AG08395 (cell line): ENCODE data around the gene OR2K2.
A peak's percentile ranks its signal among the peaks of the same experiment; 100 is the strongest.
"Not testable (repeated sequence)": the region's sequence is repeated elsewhere in the genome, so short reads cannot be mapped to it uniquely, and the experiment has no call there.

Source experiments
- DNase-seq: peaks from one replicate; pipeline ENCODE4 v3.0.0; 2012; ENCODE audit warnings: mixed read lengths, low spot score

The OR2K2 gene

DNA sequence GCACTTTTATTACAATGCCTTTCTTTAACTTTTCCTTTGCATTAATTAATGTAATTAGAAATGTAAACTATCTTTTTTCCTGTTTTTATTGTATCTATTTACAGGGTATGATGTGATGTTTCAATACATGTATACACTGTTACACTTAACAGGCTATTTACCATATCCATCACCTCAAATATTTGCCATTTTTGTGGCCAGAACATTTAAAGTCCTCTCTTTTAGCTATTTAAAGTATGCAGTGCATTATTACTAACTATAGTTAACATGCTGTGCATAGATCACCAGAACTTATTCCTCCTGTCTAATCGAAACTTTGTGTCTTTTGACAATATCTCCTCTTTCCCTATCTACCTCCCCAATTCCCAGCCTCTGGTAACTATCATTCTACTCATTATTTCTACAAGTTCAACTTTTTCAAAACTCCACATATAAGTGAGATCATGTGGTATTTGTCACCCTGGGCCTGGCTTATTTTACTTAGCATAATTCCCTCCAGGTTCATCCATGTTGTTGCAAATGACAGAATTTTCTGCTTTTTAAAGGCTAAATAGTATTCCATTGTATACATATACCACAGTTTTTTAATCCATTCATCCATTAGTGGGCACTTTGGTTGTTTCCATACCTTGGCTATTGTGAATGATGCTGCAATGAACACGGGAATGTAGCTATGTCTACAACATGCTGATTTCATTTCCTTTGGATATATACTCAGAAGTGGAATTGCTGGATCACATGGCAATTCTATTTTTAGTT is 32.8 kb downstream of the OR2K2 start:
- no peak for DNase-seq

DNA sequence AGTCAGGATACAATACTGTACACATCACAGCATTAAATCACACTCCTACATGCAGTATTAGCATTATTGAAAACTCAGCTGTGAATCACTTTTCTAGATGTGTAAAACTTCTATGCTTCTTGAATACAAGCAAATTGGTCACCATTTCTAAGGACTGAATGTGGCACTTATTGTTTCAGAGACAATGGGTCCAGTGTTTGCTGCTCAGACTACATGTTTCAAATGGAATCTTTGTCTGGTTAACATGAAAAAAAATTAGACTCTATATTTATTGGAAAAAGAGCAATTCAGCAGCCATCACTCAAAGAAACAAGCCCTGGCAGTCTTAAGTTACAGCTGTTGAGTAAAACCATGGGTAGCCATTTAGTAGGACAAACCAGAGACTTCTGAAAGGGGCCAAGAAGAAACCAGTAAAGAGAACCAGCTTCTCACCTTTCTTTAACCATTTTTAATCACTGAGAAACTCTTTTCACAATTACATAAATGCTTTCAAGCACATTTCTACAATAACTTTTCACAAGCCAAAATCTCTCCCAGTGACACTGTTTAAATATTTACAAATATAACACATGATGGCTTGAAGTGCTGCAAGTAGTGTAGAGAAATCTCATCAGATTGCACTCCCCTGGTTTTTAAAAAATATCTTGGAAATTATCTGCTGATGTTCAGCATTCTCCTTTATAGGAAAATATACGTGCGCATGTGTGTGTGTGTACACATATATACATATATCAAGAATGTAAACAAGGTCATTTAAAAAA is 35.2 kb downstream of the OR2K2 start:
- DNase-seq = no peak

DNA sequence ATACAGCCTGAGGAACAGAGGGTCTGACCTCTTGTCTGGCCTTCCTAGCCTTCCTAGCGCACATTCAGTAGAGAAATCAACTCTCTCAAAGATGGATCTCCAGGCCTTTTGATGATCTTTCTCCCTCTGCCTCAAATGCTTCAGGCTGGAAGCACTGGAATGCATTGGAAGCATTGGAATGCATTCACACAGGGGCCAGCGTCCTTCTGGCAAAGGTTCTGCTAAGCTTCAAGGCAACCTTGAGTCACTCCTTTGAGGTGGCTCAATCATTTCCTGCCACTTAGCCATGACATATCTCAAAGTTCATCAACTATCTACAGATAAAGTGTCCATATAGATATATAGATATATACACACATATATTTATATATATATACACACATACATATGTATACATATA is 42.9 kb downstream of the OR2K2 start:
- DNase-seq = peak; percentile 80

DNA sequence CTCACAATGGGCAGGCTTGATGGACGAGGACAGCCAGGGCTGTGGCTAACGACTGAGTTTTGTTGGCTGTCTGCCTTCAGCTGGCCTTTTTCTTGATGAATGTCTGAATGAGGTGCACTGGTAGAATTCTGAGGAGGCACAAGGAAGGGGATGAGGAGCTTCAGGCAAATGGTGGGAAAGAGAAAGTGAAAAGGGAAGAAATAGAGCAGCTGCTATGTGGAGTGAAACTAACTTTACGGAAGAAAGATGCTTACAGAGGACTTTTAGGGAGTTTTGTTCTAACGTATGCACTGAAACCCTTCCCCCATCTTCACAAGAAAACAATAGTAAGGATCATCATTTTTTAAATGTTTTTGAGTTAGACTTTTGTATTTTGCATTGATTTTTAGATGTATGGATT is 45.3 kb downstream of the OR2K2 start:
- DNase-seq = no peak

DNA sequence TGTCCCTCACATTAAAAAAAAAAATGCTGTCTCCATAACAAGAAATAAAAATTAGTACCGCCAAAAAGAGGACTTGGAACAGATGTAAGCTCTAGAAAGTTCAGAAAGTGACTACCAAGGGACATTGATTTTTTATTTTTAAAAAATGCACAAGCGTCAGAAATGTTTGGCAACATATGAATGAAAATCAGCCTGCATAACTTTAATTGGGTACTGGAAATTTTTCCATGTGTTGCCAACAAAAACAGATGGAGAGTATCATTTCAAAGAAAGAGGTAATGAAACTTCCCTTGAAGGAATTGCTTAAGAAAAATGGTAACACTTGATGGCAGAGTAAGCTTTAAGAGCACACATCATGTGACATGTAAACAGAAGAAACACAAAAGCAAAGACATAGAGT is 47.2 kb downstream of the OR2K2 start:
- DNase-seq = no peak

DNA sequence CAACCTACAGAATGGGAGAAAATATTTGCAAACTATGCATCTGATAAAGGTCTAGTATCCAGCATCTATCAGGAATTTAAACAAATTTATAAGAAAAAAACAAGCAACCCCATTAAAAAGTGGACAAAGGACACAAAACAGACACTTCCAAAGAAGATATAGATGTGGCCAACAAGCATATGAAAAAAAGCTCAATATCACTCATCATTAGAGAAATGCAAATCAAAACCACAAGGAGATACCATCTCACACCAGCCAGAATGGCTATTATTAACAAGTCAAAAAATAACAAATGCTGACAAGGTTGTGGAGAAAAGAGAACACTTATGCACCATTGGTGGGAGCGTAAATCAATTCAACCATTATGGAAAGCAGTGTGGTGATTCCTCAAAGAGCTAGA is 49.2 kb downstream of the OR2K2 start:
- DNase-seq = not testable (repeated sequence)
